GM23338 (cell line): Measurements from ENCODE around the gene SLAMF9. TPM values are rescaled to one million over a fixed set of nuclear protein-coding genes. Genes with fewer than 3 reads are reported as not detected.

ENCODE experiments used
- ATAC-seq: fragments of 200-7000 bp; cut with Tn5 transposase; 3 replicates; pipeline ENCODE4 v1.9.1; 2020
- DNase-seq: peaks from one replicate; pipeline ENCODE4 v3.0.0-alpha.2; 2015; ENCODE audit warnings: low spot score
- H2AFZ ChIP-seq: fragments of 200-600 bp; sonication (generic); 2 replicates; pipeline ENCODE4 v1.8.0; 2016; ENCODE audit warnings: antibody characterized with exemption, mild to moderate bottlenecking, moderate library complexity
- H3F3A ChIP-seq: fragments of 200-600 bp; sonication (generic); replicated peaks from 2 replicates; pipeline ENCODE4 v1.8.0; 2017; ENCODE audit warnings: antibody characterized with exemption, mixed run types, low read depth
- H3K27ac ChIP-seq: fragments of 200-600 bp; sonication (generic); 2 replicates; pipeline ENCODE4 v1.6.1; 2016; ENCODE audit warnings: low read depth
- H3K27me3 ChIP-seq: fragments of 200-600 bp; sonication (generic); 2 replicates; pipeline ENCODE4 v1.8.0; 2016; ENCODE audit warnings: mild to moderate bottlenecking, mixed run types, moderate library complexity; ENCODE audit not compliant: insufficient read depth
- H3K36me3 ChIP-seq: fragments of 200-600 bp; sonication (generic); 2 replicates; pipeline ENCODE4 v1.8.0; 2016; ENCODE audit warnings: mild to moderate bottlenecking; ENCODE audit not compliant: insufficient read depth
- H3K4me1 ChIP-seq: fragments of 200-600 bp; sonication (generic); 2 replicates; pipeline ENCODE4 v1.8.0; 2016; ENCODE audit warnings: mild to moderate bottlenecking, moderate library complexity; ENCODE audit not compliant: insufficient read depth
- H3K4me2 ChIP-seq: fragments of 200-600 bp; sonication (generic); 2 replicates; pipeline ENCODE4 v1.7.1; 2017; ENCODE audit warnings: mixed run types
- H3K4me3 ChIP-seq: fragments of 200-600 bp; sonication (generic); 2 replicates; pipeline ENCODE4 v1.6.1; 2016; ENCODE audit warnings: mixed run types
- H3K79me2 ChIP-seq: fragments of 200-600 bp; sonication (generic); replicated peaks from 2 replicates; pipeline ENCODE4 v1.8.0; 2017; ENCODE audit warnings: mild to moderate bottlenecking; ENCODE audit not compliant: insufficient read depth
- H3K9me2 ChIP-seq: fragments of 200-600 bp; sonication (generic); 2 replicates; pipeline ENCODE4 v1.8.0; 2017; ENCODE audit not compliant: insufficient read depth
- H4K20me1 ChIP-seq: fragments of 200-600 bp; sonication (generic); replicated peaks from 2 replicates; pipeline ENCODE4 v1.8.0; 2017; ENCODE audit warnings: mild to moderate bottlenecking; ENCODE audit not compliant: insufficient read depth
- H3K27ac Mint-ChIP-seq: 2 replicates; pipeline ENCODE4 v1.8.0; 2020; ENCODE audit warnings: inconsistent platforms, mild to moderate bottlenecking, moderate library complexity, mixed read lengths
- H3K27me3 Mint-ChIP-seq: 3 replicates; pipeline ENCODE4 v1.8.0; 2022; ENCODE audit warnings: low read depth, mild to moderate bottlenecking, moderate library complexity, mixed read lengths, inconsistent platforms; ENCODE audit not compliant: insufficient read depth, poor library complexity
- H3K36me3 Mint-ChIP-seq: 3 replicates; pipeline ENCODE4 v1.8.0; 2021; ENCODE audit warnings: low read depth, mild to moderate bottlenecking, inconsistent platforms, moderate library complexity, mixed read lengths
- H3K4me1 Mint-ChIP-seq: 3 replicates; pipeline ENCODE4 v1.8.0; 2020; ENCODE audit warnings: mild to moderate bottlenecking, inconsistent platforms, mixed read lengths
- H3K4me3 Mint-ChIP-seq: 3 replicates; pipeline ENCODE4 v1.8.0; 2021; ENCODE audit warnings: moderate library complexity, mild to moderate bottlenecking, inconsistent platforms, mixed read lengths
- H3K9me3 Mint-ChIP-seq: 3 replicates; pipeline ENCODE4 v1.8.0; 2020; ENCODE audit warnings: moderate library complexity, mild to moderate bottlenecking, inconsistent platforms, mixed read lengths
- EZH2phosphoT487 ChIP-seq: fragments of 200-600 bp; sonication (generic); IDR thresholded peaks from one replicate; pipeline ENCODE4 v1.8.1; 2018; ENCODE audit warnings: antibody characterized with exemption; ENCODE audit not compliant: unreplicated experiment
- REST ChIP-seq: IDR thresholded peaks from one replicate; pipeline ENCODE4 v1.6.1; 2018; ENCODE audit warnings: antibody characterized with exemption; ENCODE audit not compliant: unreplicated experiment
- STAT1 ChIP-seq: IDR thresholded peaks from one replicate; pipeline ENCODE4 v1.6.1; 2016; ENCODE audit warnings: antibody characterized with exemption; ENCODE audit not compliant: unreplicated experiment
- polyA plus RNA-seq: library from polyadenylated mRNA; unstranded; fragments of >200 nt; fragmentation: Nextera tagmentation; extraction: Ambion mirVana; gene quantifications from 2 replicates; pipeline ENCODE4 v1.2.1, GENCODE V29; 2016
- total RNA-seq: library from RNA; depleted of rRNA; stranded (reverse); fragments of >200 nt; shearing (Covaris generic); gene quantifications from 2 replicates; pipeline ENCODE4 v1.2.3, GENCODE V29; 2014
- TF ChIP-seq, protein P1 (sequence below), 2 experiments: fragments of 200-600 bp in 1 of 2; sonication (generic) in 1 of 2; conservative IDR thresholded peaks; 2 replicates each; pipeline versions ENCODE4 v1.5.1 to v1.6.1; 2016 to 2017; ENCODE audit warnings: antibody characterized with exemption in 2 of 2, low read depth in 2 of 2, mild to moderate bottlenecking in 2 of 2, moderate library complexity in 1 of 2
- TF ChIP-seq, protein P2 (sequence below): fragments of 250-450 bp; sonication (Bioruptor Pico); IDR thresholded peaks from 2 replicates; pipeline ENCODE4 v1.5.0; 2020; ENCODE audit warnings: mild to moderate bottlenecking, moderate library complexity

SLAMF9 gene
- total and polyA plus RNA-seq, 2 experiments from 2014 or later = not detected

GRCh38 chr1:159930216-159930615, 23.8 kb downstream of the SLAMF9 start (continued):
- no peak for TF ChIP-seq REST

GRCh38 chr1:159929155-159930051, 24.6 kb downstream of the SLAMF9 start:
- no peaks in the 10 kb centered on the region for H3K9me2 ChIP-seq
- Mint-ChIP-seq H3K36me3 (peaks cover 42% of the 10 kb centered on the region), H3K4me1 (peaks cover 16% of the 10 kb centered on the region), H3K27me3 (peaks cover 16% of the 10 kb centered on the region), H3K27ac (no peak overlapping the region), H3K4me3 (no peak overlapping the region), H3K9me3 (no peaks in the 10 kb centered on the region; the same call in 1 of the 3 replicates)
- 0 out of 2 replicates have a peak, but pooled peaks cover 5% of the 10 kb centered on the region for H3K36me3 ChIP-seq
- TF ChIP-seq STAT1 (no peak), EZH2phosphoT487 (no peak)
- TF ChIP-seq, protein P1, sequence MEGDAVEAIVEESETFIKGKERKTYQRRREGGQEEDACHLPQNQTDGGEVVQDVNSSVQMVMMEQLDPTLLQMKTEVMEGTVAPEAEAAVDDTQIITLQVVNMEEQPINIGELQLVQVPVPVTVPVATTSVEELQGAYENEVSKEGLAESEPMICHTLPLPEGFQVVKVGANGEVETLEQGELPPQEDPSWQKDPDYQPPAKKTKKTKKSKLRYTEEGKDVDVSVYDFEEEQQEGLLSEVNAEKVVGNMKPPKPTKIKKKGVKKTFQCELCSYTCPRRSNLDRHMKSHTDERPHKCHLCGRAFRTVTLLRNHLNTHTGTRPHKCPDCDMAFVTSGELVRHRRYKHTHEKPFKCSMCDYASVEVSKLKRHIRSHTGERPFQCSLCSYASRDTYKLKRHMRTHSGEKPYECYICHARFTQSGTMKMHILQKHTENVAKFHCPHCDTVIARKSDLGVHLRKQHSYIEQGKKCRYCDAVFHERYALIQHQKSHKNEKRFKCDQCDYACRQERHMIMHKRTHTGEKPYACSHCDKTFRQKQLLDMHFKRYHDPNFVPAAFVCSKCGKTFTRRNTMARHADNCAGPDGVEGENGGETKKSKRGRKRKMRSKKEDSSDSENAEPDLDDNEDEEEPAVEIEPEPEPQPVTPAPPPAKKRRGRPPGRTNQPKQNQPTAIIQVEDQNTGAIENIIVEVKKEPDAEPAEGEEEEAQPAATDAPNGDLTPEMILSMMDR (conservative IDR thresholded peaks at IDR 0.05; ENCODE audit: low read depth in 2 of 2) = no peak
- TF ChIP-seq, protein P2, sequence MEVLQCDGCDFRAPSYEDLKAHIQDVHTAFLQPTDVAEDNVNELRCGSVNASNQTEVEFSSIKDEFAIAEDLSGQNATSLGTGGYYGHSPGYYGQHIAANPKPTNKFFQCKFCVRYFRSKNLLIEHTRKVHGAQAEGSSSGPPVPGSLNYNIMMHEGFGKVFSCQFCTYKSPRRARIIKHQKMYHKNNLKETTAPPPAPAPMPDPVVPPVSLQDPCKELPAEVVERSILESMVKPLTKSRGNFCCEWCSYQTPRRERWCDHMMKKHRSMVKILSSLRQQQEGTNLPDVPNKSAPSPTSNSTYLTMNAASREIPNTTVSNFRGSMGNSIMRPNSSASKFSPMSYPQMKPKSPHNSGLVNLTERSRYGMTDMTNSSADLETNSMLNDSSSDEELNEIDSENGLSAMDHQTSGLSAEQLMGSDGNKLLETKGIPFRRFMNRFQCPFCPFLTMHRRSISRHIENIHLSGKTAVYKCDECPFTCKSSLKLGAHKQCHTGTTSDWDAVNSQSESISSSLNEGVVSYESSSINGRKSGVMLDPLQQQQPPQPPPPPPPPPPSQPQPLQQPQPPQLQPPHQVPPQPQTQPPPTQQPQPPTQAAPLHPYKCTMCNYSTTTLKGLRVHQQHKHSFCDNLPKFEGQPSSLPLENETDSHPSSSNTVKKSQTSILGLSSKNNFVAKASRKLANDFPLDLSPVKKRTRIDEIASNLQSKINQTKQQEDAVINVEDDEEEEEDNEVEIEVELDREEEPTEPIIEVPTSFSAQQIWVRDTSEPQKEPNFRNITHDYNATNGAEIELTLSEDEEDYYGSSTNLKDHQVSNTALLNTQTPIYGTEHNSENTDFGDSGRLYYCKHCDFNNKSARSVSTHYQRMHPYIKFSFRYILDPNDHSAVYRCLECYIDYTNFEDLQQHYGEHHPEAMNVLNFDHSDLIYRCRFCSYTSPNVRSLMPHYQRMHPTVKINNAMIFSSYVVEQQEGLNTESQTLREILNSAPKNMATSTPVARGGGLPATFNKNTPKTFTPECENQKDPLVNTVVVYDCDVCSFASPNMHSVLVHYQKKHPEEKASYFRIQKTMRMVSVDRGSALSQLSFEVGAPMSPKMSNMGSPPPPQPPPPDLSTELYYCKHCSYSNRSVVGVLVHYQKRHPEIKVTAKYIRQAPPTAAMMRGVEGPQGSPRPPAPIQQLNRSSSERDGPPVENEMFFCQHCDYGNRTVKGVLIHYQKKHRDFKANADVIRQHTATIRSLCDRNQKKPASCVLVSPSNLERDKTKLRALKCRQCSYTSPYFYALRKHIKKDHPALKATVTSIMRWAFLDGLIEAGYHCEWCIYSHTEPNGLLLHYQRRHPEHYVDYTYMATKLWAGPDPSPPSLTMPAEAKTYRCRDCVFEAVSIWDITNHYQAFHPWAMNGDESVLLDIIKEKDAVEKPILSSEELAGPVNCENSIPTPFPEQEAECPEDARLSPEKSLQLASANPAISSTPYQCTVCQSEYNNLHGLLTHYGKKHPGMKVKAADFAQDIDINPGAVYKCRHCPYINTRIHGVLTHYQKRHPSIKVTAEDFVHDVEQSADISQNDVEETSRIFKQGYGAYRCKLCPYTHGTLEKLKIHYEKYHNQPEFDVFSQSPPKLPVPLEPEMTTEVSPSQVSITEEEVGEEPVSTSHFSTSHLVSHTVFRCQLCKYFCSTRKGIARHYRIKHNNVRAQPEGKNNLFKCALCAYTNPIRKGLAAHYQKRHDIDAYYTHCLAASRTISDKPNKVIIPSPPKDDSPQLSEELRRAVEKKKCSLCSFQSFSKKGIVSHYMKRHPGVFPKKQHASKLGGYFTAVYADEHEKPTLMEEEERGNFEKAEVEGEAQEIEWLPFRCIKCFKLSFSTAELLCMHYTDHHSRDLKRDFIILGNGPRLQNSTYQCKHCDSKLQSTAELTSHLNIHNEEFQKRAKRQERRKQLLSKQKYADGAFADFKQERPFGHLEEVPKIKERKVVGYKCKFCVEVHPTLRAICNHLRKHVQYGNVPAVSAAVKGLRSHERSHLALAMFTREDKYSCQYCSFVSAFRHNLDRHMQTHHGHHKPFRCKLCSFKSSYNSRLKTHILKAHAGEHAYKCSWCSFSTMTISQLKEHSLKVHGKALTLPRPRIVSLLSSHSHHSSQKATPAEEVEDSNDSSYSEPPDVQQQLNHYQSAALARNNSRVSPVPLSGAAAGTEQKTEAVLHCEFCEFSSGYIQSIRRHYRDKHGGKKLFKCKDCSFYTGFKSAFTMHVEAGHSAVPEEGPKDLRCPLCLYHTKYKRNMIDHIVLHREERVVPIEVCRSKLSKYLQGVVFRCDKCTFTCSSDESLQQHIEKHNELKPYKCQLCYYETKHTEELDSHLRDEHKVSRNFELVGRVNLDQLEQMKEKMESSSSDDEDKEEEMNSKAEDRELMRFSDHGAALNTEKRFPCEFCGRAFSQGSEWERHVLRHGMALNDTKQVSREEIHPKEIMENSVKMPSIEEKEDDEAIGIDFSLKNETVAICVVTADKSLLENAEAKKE (CRISPR knock-in tag) = no peak
- no peaks in the 10 kb centered on the region for H3K79me2 ChIP-seq
- H3K4me3 ChIP-seq = no peak overlapping the region
- H3K4me1 ChIP-seq = no peaks in the 10 kb centered on the region
- H3K27ac ChIP-seq = no peak overlapping the region
- H3K27me3 ChIP-seq = peaks cover 10% of the 10 kb centered on the region
- ATAC-seq = peak; percentile 26
- peak; percentile 83 for DNase-seq
- H2AFZ ChIP-seq = no peak overlapping the region
- H3F3A ChIP-seq = no peaks in the 10 kb centered on the region; the same call in 1 of the 2 replicates
- no peaks in the 10 kb centered on the region; the same call in 1 of the 2 replicates for H4K20me1 ChIP-seq
- H3K4me2 ChIP-seq = no peak overlapping the region
